ENCODE data around the gene PAQR9. TPM values are rescaled to one million over a fixed set of nuclear protein-coding genes. Genes with fewer than 3 reads are reported as not detected.

PAQR9 gene
- total RNA-seq, 1 donor from 2014 or later, result not detected

- Histone ChIP-seq H3K36me3 (no peaks in the 10 kb centered on the region), H3K4me3 (no peak overlapping the region), H3K27ac (no peak overlapping the region), H3K27me3 (peaks cover 17% of the 10 kb centered on the region), H3K9me3 (no peaks in the 10 kb centered on the region), H3K4me1 (no peaks in the 10 kb centered on the region)
- TF ChIP-seq CTCF (IDR thresholded peaks at IDR 0.05), result no peak
- intact Hi-C loops (cut with DNase I), result no loop called here
- ATAC-seq (no peak), DNase-seq (no peak)
Observed at GRCh38 chr3:142926368-142926944, 37.0 kb downstream of the PAQR9 start.

GRCh38 chr3:142925140-142925539 lies 38.3 kb downstream of the PAQR9 start:
- intact Hi-C loops (cut with DNase I), result no loop called here
- no peak for TF ChIP-seq CTCF (IDR thresholded peaks at IDR 0.05)
- Histone ChIP-seq H3K4me3 (no peak overlapping the region), H3K9me3 (no peaks in the 10 kb centered on the region), H3K4me1 (no peaks in the 10 kb centered on the region), H3K27ac (no peak overlapping the region), H3K36me3 (no peaks in the 10 kb centered on the region), H3K27me3 (peaks cover 17% of the 10 kb centered on the region)
- ATAC-seq (no peak), DNase-seq (no peak)

- no peak for TF ChIP-seq CTCF (IDR thresholded peaks at IDR 0.05)
- intact Hi-C loops (cut with DNase I), result no loop called here
- ATAC-seq, result no peak
- no peaks in the 10 kb centered on the region for H3K9me3 ChIP-seq
- no peak overlapping the region for H3K4me3 ChIP-seq
- no peak for DNase-seq
- H3K36me3 ChIP-seq, result no peaks in the 10 kb centered on the region
- no peak overlapping the region for H3K27ac ChIP-seq
- no peaks in the 10 kb centered on the region for H3K4me1 ChIP-seq
- peaks cover 17% of the 10 kb centered on the region for H3K27me3 ChIP-seq
Observed at GRCh38 chr3:142923694-142924093, 39.8 kb downstream of the PAQR9 start.

GRCh38 chr3:142916605-142917004 lies 46.9 kb downstream of the PAQR9 start:
- TF ChIP-seq CTCF (IDR thresholded peaks at IDR 0.05), result no peak
- H3K27me3 ChIP-seq, result no peaks in the 10 kb centered on the region
- DNase-seq (no peak), ATAC-seq (no peak)
- H3K9me3 ChIP-seq, result no peaks in the 10 kb centered on the region
- no peak overlapping the region for H3K27ac ChIP-seq
- no peaks in the 10 kb centered on the region for H3K4me1 ChIP-seq
- no peaks in the 10 kb centered on the region for H3K36me3 ChIP-seq
- no peak overlapping the region for H3K4me3 ChIP-seq
- intact Hi-C loops (cut with DNase I), result no loop called here

GRCh38 chr3:142915636-142916035 lies 47.8 kb downstream of the PAQR9 start:
- no peaks in the 10 kb centered on the region for H3K4me1 ChIP-seq

More at GRCh38 chr3:142915636-142916035, 47.8 kb downstream of the PAQR9 start:
- TF ChIP-seq CTCF (IDR thresholded peaks at IDR 0.05), result no peak
- Histone ChIP-seq H3K27ac (no peak overlapping the region), H3K4me3 (no peak overlapping the region), H3K9me3 (no peaks in the 10 kb centered on the region), H3K27me3 (no peaks in the 10 kb centered on the region), H3K36me3 (no peaks in the 10 kb centered on the region)
- intact Hi-C loops (cut with DNase I), result no loop called here
- no peak for ATAC-seq
- no peak for DNase-seq

All from upper lobe of right lung (tissue), 1 donor.